ENCODE measurements around the gene PIEZO2. TPM values are rescaled to one million over a fixed set of nuclear protein-coding genes. Genes with fewer than 3 reads are reported as not detected.

PIEZO2 gene
- total RNA-seq, 4 donors from 2014 or later: 2.4 to 5.2 (median 3.3) TPM

DNA sequence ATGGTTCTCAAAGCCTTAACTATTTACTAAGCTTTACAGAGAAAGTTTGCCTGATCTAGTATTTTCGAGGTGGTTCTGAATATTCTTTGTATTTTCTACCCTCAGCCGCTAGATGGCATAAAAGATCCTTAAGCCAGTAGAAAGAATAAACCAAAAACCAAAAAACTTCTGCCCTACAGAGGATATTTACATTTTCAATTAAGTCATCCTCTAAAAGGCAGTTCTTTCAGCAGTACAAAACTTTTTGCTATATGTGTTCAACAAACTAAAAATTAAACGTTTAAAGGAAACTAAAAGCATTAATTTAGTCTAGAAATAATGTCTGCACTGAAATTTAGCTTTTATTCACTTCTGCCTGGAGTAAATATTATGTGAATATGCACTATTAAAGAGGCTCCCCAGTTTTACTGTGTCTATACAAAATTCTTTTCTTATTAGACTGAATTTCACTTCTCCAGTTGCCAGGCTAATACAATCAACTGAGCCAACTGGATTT is 297.5 kb downstream of the PIEZO2 start:
- intact Hi-C loops (cut with DNase I): loop anchor here (2.0 to 5.0 kb wide), 3 partner anchors 189 to 700 kb away; no protein-coding TSS in a partner anchor
- Histone ChIP-seq H3K4me1 (peaks cover 0 to 6% (median 0%) of the 10 kb centered on the region in 4 donors), H3K27ac (replicated peaks in 1 of 4) (no peak overlapping the region), H3K4me3 (no peak overlapping the region), H3K9me3 (no peaks in the 10 kb centered on the region), H3K36me3 (no peaks in the 10 kb centered on the region), H3K27me3 (peaks cover 0 to 9% (median 0%) of the 10 kb centered on the region in 4 donors)
- 0% methylated on average over 3 of the region's 3 CpGs for WGBS
- DNase-seq (ENCODE audit: extremely low spot score): no peak
- TF ChIP-seq, protein P1, sequence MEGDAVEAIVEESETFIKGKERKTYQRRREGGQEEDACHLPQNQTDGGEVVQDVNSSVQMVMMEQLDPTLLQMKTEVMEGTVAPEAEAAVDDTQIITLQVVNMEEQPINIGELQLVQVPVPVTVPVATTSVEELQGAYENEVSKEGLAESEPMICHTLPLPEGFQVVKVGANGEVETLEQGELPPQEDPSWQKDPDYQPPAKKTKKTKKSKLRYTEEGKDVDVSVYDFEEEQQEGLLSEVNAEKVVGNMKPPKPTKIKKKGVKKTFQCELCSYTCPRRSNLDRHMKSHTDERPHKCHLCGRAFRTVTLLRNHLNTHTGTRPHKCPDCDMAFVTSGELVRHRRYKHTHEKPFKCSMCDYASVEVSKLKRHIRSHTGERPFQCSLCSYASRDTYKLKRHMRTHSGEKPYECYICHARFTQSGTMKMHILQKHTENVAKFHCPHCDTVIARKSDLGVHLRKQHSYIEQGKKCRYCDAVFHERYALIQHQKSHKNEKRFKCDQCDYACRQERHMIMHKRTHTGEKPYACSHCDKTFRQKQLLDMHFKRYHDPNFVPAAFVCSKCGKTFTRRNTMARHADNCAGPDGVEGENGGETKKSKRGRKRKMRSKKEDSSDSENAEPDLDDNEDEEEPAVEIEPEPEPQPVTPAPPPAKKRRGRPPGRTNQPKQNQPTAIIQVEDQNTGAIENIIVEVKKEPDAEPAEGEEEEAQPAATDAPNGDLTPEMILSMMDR (IDR thresholded peaks at IDR 0.05): peak; percentile 72 to 75 (median 74)
- TF ChIP-seq EP300 (IDR thresholded peaks at IDR 0.05): no peak

DNA sequence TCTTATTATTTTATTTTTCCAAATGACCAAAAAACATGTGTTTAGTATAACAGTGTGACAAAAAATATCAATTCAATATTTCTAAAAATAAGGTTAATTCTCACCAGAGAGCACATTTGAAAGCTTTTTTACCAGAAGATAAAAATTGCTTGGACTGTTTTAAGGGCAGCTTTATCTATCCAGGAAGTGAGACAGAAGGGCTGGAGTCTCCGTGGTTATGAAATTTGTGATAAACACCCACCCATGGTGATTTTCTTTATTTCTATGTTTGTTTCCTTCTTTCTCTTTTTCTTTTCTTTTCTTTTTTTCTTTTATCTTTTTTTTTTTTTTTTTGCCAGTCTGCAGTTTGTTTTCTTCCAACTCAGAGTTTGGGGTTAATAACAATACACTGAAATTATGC is 298.5 kb downstream of the PIEZO2 start:
- DNase-seq (ENCODE audit: extremely low spot score): no peak
- intact Hi-C loops (cut with DNase I): loop anchor here (2.0 to 5.0 kb wide), 3 partner anchors 190 to 701 kb away; no protein-coding TSS in a partner anchor
- WGBS: 44% methylated on average over 1 of the region's 1 CpG

DNA sequence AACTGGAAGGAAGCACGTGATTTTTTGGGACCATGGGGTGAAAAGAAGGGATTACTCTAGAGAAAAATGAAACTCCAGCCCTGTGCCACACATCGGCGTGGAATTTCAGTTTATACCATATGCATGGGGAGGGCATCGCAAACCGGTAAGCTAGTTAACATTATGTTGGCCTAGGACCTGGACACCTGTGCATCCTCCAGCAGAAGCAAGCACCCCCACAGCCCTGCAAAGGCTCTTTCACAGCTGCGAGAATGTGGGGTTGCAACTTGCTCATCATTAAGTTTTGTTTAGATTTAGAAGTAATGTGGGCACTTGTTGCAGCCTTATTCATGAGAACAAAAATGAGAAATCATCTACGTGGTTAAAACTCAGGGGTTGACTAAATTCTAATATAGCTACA is 299.2 kb downstream of the PIEZO2 start:
- WGBS: 92% methylated on average over 7 of the region's 7 CpGs
- Histone ChIP-seq H3K27me3 (peaks cover 0 to 9% (median 0%) of the 10 kb centered on the region in 4 donors), H3K9me3 (no peaks in the 10 kb centered on the region), H3K27ac (replicated peaks in 1 of 4) (no peak overlapping the region), H3K4me3 (no peak overlapping the region), H3K4me1 (peaks cover 0 to 6% (median 0%) of the 10 kb centered on the region in 4 donors), H3K36me3 (no peaks in the 10 kb centered on the region)
- DNase-seq (ENCODE audit: extremely low spot score): no peak
- intact Hi-C loops (cut with DNase I): loop anchor here (2.0 to 5.0 kb wide), 3 partner anchors 191 to 702 kb away; no protein-coding TSS in a partner anchor
- TF ChIP-seq, protein P1 (IDR thresholded peaks at IDR 0.05): no peak
- TF ChIP-seq POLR2A (IDR thresholded peaks at IDR 0.05; ENCODE audit: low read depth): no peak
- no peak for TF ChIP-seq POLR2AphosphoS5 (IDR thresholded peaks at IDR 0.05)
- no peak for TF ChIP-seq EP300 (IDR thresholded peaks at IDR 0.05)

More for the DNA sequence above, 298.5 kb downstream of the PIEZO2 start:
- Histone ChIP-seq H3K36me3 (no peaks in the 10 kb centered on the region), H3K27me3 (peaks cover 0 to 9% (median 0%) of the 10 kb centered on the region in 4 donors), H3K9me3 (no peaks in the 10 kb centered on the region), H3K4me1 (peaks cover 0 to 6% (median 0%) of the 10 kb centered on the region in 4 donors), H3K27ac (replicated peaks in 1 of 4) (no peak overlapping the region), H3K4me3 (no peak overlapping the region)
- TF ChIP-seq EP300 (IDR thresholded peaks at IDR 0.05): no peak
- TF ChIP-seq POLR2A (IDR thresholded peaks at IDR 0.05; ENCODE audit: low read depth): no peak
- TF ChIP-seq, protein P1 (IDR thresholded peaks at IDR 0.05): no peak
- no peak for TF ChIP-seq POLR2AphosphoS5 (IDR thresholded peaks at IDR 0.05)

DNA sequence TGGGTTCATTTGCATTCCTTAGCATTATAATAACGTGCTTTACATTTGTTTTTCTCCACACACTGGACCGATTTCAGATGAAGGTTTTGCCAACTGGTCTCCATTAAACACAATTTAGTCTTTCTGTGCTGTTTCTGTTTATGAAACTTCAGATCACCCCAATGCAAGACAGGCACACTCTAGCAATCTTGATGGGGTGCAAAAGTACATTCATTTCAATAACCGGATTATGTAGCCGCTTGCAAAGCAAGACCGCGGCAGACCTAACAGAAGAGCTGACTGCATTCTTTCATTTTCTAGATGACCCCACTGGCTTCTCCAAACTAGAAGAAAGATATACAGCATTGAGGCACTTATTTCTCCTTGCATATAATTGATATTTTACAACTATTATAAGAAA is 301.5 kb downstream of the PIEZO2 start:
- TF ChIP-seq, protein P1 (IDR thresholded peaks at IDR 0.05): no peak
- no peak for TF ChIP-seq EP300 (IDR thresholded peaks at IDR 0.05)
- no peak for TF ChIP-seq POLR2AphosphoS5 (IDR thresholded peaks at IDR 0.05)
- Histone ChIP-seq H3K27me3 (peaks cover 0 to 8% (median 0%) of the 10 kb centered on the region in 4 donors), H3K4me1 (peaks cover 0 to 6% (median 0%) of the 10 kb centered on the region in 4 donors), H3K27ac (replicated peaks in 1 of 4) (no peak overlapping the region), H3K36me3 (no peaks in the 10 kb centered on the region), H3K9me3 (no peaks in the 10 kb centered on the region), H3K4me3 (no peak overlapping the region)
- intact Hi-C loops (cut with DNase I): no loop called here
- DNase-seq (ENCODE audit: extremely low spot score): no peak
- WGBS: 70% methylated on average over 6 of the region's 6 CpGs

DNA sequence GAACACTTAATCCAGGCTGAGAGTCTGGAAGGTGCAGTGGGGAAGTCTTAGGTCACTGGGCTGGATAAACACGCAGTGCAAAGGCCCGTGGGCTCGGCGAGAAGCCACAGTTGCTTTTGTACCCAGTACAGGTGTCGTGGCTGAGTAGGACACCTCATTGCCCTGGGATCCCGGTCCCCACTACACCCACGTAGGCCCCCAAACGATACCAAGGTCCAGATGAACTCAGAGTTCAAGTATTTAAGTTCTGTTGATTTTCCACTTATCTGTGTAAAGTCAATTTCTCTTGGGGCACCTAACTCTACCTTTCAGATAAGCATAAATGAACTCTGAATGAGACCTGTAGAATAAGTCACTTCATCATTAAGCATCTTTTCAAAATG is 302.0 kb downstream of the PIEZO2 start:
- intact Hi-C loops (cut with DNase I): no loop called here
- H3K4me3 ChIP-seq: no peak overlapping the region
- TF ChIP-seq, protein P1 (IDR thresholded peaks at IDR 0.05): no peak
- no peak for TF ChIP-seq POLR2A (IDR thresholded peaks at IDR 0.05; ENCODE audit: low read depth)
- no peak for TF ChIP-seq POLR2AphosphoS5 (IDR thresholded peaks at IDR 0.05)
- TF ChIP-seq EP300 (IDR thresholded peaks at IDR 0.05): no peak
- no peaks in the 10 kb centered on the region for H3K36me3 ChIP-seq
- H3K4me1 ChIP-seq: peaks cover 0 to 6% (median 1%) of the 10 kb centered on the region in 4 donors
- H3K27ac ChIP-seq (replicated peaks in 1 of 4): no peak overlapping the region
- 88% methylated on average over 8 of the region's 8 CpGs for WGBS
- peaks cover 0 to 4% (median 0%) of the 10 kb centered on the region in 4 donors for H3K27me3 ChIP-seq
- DNase-seq (ENCODE audit: extremely low spot score): no peak
- no peaks in the 10 kb centered on the region for H3K9me3 ChIP-seq
